K562 (cell line): ENCODE data around the gene FBRS. TPM values are rescaled to one million over a fixed set of nuclear protein-coding genes. Genes with fewer than 3 reads are reported as not detected.

Experiments
- ARHGAP35 ChIP-seq: fragments of 450-650 bp; IDR thresholded peaks from 2 replicates; pipeline ENCODE4 v1.6.1; 2018; ENCODE audit not compliant: partially characterized antibody
- ELF2 ChIP-seq: fragments of 250-450 bp; sonication (Bioruptor Pico); IDR thresholded peaks from 2 replicates; pipeline ENCODE4 v1.5.0; 2021; ENCODE audit warnings: mild to moderate bottlenecking
- MAZ ChIP-seq, 2 experiments: fragments of 450-650 bp in 1 of 2; sonication (generic) in 1 of 2; formaldehyde crosslinking; IDR thresholded peaks in 1 of 2; conservative IDR thresholded peaks in 1 of 2; 2 replicates each; pipeline versions ENCODE4 v1.4.0 to v1.5.0; 2020; ENCODE audit warnings: mild to moderate bottlenecking in 1 of 2, missing genetic modification reagents in 1 of 2
- NFE2 ChIP-seq: IDR thresholded peaks from 2 replicates; pipeline ENCODE4 v1.6.1; 2014; ENCODE audit warnings: antibody characterized with exemption, low read depth
- NFIC ChIP-seq: fragments of 450-650 bp; IDR thresholded peaks from 2 replicates; pipeline ENCODE4 v1.6.1; 2017; ENCODE audit warnings: mild to moderate bottlenecking, inconsistent platforms
- PTRF ChIP-seq: fragments of 450-650 bp; IDR thresholded peaks from 2 replicates; pipeline ENCODE4 v1.6.1; 2016; ENCODE audit warnings: mild to moderate bottlenecking, missing genetic modification characterization, missing compliant biosample characterization
- TBP ChIP-seq: optimal IDR thresholded peaks from 2 replicates; pipeline ENCODE3; 2011; ENCODE audit warnings: low read depth, low read length, improper control_type of control experiment
- ZNF140 ChIP-seq: fragments of 250-450 bp; sonication (Bioruptor Pico); IDR thresholded peaks from 2 replicates; pipeline ENCODE4 v1.8.0; 2021; ENCODE audit warnings: moderate library complexity, mild to moderate bottlenecking, inconsistent platforms
- ZNF146 ChIP-seq: IDR thresholded peaks from one replicate; pipeline ENCODE4 v1.6.1; 2018; ENCODE audit warnings: missing compliant biosample characterization; ENCODE audit not compliant: unreplicated experiment
- ZNF274 ChIP-seq: IDR thresholded peaks from 2 replicates; pipeline ENCODE4 v1.6.1; 2011; ENCODE audit warnings: low read depth, mild to moderate bottlenecking, low read length, moderate library complexity, borderline replicate concordance
- polyA plus RNA-seq, 8 experiments: library from polyadenylated mRNA; depleted of rRNA in 4 of 8; stranded (reverse) in 5 of 8; unstranded in 3 of 8; fragments of >200 nt; fragmentation: Nextera tagmentation in 2 of 8; fragmentation: Illumina TruSeq in 1 of 8; extraction: Ambion mirVana in 2 of 8; extraction: Trizol in 1 of 8; gene quantifications; 2 replicates each; pipeline versions ENCODE4 v1.2.1 to v1.2.3, GENCODE V29; 2011 to 2014; ENCODE audit warnings: inconsistent platforms in 1 of 8, missing spikeins in 1 of 8
- total RNA-seq, 7 experiments: library from RNA; depleted of rRNA in 6 of 7; stranded (reverse); fragments of >200 nt in 6 of 7; fragmentation: Illumina TruSeq in 2 of 7; extraction: Trizol in 2 of 7; gene quantifications; 2 replicates each; pipeline versions ENCODE4 v1.2.1 to v1.2.3, GENCODE V29; 2011 to 2021; ENCODE audit warnings: low replicate concordance in 1 of 7
- TF ChIP-seq, protein P1 (sequence below): sonication (generic); formaldehyde crosslinking; IDR thresholded peaks from 2 replicates; pipeline ENCODE4 v1.8.1; 2023; ENCODE audit warnings: missing genetic modification reagents, mild to moderate bottlenecking, borderline replicate concordance
- TF ChIP-seq, protein P2 (sequence below): fragments of 450-650 bp; IDR thresholded peaks from 2 replicates; pipeline ENCODE4 v1.6.1; 2016; ENCODE audit warnings: low read depth
- TF ChIP-seq, protein P3 (sequence below): fragments of 250-450 bp; sonication (Bioruptor Pico); IDR thresholded peaks from 2 replicates; pipeline ENCODE4 v1.8.0; 2022; ENCODE audit warnings: inconsistent platforms

The FBRS gene
- total and polyA plus RNA-seq, 9 of the 15 experiments (the other 6 are each of a cell fraction or from before 2014, with no cell fraction given): 0.32 to 59.5 (median 13.1) TPM

DNA sequence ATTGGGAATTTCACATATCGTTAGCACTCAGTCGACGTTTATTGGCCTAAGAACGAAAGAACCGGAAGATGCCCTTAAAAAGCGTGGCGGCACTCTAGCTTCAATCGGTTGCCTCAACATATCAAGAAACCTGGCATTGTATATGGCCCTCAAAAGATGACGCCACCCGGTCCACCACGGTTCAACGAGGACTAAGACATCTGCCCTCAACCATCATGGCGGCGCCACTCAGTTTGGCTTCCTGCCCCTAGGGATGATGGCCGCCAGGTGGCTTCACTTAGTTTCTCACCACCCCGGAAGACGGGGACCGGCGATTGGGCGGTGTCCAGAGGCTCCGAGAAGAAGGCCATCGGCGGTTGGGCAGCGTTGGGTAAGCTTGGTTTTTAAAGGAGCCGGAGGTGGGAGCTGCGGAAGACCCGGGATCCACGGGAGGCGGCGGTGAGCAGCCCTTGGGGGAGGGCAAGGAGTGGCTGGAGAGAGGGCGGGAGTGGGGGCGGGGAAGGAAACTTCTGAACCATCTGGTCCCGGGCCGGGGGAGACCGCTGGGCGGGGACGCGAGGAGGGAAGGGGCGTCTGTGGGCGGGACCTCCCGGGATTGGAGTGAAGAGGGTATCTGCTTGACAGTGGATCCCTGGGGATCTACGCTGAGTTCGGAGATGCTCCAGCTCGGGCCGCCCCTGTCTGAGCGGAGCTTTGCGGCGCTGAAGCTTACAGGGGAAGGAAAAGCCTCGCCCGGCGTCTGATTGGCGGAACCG, 7.7 kb upstream of the FBRS start, which contains the start of gene PRR14 (continued):
- TF ChIP-seq, protein P1, sequence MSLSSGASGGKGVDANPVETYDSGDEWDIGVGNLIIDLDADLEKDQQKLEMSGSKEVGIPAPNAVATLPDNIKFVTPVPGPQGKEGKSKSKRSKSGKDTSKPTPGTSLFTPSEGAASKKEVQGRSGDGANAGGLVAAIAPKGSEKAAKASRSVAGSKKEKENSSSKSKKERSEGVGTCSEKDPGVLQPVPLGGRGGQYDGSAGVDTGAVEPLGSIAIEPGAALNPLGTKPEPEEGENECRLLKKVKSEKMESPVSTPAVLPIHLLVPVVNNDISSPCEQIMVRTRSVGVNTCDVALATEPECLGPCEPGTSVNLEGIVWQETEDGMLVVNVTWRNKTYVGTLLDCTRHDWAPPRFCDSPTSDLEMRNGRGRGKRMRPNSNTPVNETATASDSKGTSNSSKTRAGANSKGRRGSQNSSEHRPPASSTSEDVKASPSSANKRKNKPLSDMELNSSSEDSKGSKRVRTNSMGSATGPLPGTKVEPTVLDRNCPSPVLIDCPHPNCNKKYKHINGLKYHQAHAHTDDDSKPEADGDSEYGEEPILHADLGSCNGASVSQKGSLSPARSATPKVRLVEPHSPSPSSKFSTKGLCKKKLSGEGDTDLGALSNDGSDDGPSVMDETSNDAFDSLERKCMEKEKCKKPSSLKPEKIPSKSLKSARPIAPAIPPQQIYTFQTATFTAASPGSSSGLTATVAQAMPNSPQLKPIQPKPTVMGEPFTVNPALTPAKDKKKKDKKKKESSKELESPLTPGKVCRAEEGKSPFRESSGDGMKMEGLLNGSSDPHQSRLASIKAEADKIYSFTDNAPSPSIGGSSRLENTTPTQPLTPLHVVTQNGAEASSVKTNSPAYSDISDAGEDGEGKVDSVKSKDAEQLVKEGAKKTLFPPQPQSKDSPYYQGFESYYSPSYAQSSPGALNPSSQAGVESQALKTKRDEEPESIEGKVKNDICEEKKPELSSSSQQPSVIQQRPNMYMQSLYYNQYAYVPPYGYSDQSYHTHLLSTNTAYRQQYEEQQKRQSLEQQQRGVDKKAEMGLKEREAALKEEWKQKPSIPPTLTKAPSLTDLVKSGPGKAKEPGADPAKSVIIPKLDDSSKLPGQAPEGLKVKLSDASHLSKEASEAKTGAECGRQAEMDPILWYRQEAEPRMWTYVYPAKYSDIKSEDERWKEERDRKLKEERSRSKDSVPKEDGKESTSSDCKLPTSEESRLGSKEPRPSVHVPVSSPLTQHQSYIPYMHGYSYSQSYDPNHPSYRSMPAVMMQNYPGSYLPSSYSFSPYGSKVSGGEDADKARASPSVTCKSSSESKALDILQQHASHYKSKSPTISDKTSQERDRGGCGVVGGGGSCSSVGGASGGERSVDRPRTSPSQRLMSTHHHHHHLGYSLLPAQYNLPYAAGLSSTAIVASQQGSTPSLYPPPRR (CRISPR knock-in tag): no peak; the same call in 1 of the 2 replicates
- TF ChIP-seq ZNF146 (CRISPR knock-in tag): no peak
- no peak for TF ChIP-seq ARHGAP35
- peak; percentile 82 to 86 for TF ChIP-seq MAZ (CRISPR knock-in tag; conservative IDR thresholded peaks at IDR 0.05 in 1 of 2, IDR thresholded peaks at IDR 0.05 in 1 of 2)
- TF ChIP-seq, protein P2, sequence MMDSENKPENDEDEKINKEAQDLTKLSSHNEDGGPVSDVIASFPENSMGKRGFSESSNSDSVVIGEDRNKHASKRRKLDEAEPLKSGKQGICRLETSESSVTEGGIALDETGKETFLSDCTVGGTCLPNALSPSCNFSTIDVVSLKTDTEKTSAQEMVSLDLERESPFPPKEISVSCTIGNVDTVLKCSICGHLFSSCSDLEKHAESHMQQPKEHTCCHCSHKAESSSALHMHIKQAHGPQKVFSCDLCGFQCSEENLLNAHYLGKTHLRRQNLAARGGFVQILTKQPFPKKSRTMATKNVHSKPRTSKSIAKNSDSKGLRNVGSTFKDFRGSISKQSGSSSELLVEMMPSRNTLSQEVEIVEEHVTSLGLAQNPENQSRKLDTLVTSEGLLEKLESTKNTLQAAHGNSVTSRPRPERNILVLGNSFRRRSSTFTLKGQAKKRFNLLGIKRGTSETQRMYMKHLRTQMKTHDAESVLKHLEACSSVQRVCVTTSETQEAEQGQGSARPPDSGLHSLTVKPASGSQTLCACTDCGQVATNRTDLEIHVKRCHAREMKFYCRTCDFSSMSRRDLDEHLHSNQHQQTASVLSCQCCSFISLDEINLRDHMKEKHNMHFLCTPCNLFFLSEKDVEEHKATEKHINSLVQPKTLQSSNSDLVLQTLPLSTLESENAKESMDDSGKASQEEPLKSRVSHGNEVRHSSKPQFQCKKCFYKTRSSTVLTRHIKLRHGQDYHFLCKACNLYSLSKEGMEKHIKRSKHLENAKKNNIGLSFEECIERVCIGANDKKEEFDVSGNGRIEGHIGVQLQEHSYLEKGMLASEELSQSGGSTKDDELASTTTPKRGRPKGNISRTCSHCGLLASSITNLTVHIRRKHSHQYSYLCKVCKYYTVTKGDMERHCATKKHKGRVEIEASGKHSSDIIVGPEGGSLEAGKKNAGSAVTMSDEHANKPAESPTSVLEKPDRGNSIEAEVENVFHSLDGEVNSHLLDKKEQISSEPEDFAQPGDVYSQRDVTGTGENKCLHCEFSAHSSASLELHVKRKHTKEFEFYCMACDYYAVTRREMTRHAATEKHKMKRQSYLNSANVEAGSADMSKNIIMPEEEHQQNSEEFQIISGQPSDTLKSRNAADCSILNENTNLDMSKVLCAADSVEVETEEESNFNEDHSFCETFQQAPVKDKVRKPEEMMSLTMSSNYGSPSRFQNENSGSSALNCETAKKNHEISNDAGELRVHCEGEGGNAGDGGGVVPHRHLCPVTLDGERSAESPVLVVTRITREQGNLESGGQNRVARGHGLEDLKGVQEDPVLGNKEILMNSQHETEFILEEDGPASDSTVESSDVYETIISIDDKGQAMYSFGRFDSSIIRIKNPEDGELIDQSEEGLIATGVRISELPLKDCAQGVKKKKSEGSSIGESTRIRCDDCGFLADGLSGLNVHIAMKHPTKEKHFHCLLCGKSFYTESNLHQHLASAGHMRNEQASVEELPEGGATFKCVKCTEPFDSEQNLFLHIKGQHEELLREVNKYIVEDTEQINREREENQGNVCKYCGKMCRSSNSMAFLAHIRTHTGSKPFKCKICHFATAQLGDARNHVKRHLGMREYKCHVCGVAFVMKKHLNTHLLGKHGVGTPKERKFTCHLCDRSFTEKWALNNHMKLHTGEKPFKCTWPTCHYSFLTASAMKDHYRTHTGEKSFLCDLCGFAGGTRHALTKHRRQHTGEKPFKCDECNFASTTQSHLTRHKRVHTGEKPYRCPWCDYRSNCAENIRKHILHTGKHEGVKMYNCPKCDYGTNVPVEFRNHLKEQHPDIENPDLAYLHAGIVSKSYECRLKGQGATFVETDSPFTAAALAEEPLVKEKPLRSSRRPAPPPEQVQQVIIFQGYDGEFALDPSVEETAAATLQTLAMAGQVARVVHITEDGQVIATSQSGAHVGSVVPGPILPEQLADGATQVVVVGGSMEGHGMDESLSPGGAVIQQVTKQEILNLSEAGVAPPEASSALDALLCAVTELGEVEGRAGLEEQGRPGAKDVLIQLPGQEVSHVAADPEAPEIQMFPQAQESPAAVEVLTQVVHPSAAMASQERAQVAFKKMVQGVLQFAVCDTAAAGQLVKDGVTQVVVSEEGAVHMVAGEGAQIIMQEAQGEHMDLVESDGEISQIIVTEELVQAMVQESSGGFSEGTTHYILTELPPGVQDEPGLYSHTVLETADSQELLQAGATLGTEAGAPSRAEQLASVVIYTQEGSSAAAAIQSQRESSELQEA: no peak
- TF ChIP-seq NFE2: no peak
- TF ChIP-seq ZNF140 (CRISPR knock-in tag): no peak
- TF ChIP-seq, protein P3, sequence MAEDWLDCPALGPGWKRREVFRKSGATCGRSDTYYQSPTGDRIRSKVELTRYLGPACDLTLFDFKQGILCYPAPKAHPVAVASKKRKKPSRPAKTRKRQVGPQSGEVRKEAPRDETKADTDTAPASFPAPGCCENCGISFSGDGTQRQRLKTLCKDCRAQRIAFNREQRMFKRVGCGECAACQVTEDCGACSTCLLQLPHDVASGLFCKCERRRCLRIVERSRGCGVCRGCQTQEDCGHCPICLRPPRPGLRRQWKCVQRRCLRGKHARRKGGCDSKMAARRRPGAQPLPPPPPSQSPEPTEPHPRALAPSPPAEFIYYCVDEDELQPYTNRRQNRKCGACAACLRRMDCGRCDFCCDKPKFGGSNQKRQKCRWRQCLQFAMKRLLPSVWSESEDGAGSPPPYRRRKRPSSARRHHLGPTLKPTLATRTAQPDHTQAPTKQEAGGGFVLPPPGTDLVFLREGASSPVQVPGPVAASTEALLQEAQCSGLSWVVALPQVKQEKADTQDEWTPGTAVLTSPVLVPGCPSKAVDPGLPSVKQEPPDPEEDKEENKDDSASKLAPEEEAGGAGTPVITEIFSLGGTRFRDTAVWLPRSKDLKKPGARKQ (CRISPR knock-in tag): no peak
- TF ChIP-seq NFIC: 0 out of 2 replicates have a peak, but pooled peaks have one; percentile 58
- no peak for TF ChIP-seq PTRF
- TF ChIP-seq ELF2 (CRISPR knock-in tag): peak; percentile 90
- TF ChIP-seq ZNF274: no peak
- peak; percentile 60 for TF ChIP-seq TBP
